ENCODE results near the gene AMZ2.
A peak's percentile ranks its signal among the peaks of the same experiment; 100 is the strongest.
"Not testable (repeated sequence)": the region's sequence is repeated elsewhere in the genome, so short reads cannot be mapped to it uniquely, and the experiment has no call there.

AMZ2 gene

DNA sequence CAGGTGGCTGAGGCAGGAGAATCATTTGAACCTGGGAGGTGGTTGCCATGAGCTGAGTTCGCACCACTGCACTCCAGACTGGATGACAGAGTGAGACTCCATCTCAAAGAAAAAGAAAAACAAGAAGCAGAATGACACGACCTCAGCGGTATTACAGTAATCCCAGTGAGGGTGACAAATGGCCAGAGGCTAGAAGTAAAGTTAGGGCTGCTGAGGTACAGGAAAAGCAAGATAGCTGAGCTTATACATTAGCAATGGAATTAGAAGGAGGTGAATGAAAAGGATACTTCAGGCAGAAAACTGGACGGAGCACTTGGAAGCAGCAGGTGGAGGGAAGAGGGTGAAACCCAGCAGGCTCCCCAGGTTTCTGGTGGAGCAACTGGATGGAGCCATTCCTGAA is 26.1 kb upstream of the AMZ2 start:
- DNase-seq: no peak

DNA sequence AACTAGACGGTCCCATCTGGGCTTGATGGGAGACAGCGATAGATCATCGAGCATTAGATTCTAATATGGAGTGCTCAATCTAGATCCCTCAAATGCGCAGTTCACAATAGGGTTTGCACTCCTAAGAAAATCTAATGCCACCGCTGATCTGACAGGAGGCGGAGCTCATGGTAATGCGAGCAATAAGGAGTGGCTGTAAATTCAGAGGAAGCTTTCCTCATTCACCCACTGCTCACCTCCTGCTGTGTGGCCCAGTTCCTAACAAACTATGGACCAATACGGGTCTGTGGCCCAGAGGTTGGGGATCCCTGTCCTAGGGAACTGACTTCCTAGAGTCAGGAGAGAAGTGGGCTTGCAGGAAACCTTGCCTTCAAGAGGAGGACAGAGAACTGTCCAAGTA is 25.2 kb upstream of the AMZ2 start:
- DNase-seq: no peak

DNA sequence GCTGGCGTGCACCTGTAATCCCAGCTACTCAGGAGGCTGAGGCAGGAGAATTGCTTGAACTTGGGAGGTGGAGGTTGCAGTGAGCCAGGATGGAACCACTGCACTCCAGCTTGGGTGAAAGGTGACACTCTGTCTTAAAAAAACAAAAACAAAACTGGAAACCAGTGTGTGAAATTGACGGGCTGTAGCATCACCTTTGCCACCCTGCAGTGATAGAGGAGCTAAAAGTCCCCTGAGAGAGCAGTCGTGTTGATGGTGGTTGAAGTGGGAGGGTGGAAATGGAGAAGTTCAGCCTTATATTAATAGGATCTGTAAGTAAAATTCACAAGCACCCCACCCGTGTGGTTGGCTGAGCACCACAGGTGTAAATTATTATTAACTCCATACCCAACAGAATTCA is 22.8 kb upstream of the AMZ2 start:
- not testable (repeated sequence) for DNase-seq

DNA sequence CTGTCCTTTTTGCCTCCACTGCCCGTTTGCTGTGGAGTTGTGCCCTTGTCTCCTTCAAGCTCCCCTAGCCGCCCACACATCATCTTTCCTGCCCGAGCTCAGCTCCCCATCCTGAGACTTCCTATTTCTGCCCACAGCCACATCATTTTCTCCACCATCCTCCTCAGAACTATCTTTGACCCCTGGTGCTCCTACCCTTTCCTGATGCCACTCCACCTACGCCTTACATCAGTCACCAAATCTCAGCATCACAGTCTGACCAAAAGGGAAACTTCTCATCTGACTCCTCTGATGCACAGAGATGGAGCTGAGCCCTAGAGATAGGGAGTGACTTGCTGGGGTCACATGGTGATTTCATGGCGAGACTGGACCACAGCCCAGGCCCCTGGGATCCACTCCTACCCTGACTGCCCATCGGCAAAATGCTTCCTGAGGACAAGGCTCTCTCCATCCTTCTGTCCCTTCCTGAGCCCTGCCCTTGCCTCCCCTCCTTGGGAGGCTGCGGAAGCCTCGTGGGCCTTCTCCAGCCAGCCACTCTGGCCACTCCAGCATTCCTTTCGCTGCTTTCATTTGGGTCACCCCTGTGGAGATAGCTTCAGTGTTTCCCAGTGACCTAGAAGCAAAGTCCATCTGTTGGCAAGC is 19.7 kb upstream of the AMZ2 start:
- DNase-seq: not testable (repeated sequence)

DNA sequence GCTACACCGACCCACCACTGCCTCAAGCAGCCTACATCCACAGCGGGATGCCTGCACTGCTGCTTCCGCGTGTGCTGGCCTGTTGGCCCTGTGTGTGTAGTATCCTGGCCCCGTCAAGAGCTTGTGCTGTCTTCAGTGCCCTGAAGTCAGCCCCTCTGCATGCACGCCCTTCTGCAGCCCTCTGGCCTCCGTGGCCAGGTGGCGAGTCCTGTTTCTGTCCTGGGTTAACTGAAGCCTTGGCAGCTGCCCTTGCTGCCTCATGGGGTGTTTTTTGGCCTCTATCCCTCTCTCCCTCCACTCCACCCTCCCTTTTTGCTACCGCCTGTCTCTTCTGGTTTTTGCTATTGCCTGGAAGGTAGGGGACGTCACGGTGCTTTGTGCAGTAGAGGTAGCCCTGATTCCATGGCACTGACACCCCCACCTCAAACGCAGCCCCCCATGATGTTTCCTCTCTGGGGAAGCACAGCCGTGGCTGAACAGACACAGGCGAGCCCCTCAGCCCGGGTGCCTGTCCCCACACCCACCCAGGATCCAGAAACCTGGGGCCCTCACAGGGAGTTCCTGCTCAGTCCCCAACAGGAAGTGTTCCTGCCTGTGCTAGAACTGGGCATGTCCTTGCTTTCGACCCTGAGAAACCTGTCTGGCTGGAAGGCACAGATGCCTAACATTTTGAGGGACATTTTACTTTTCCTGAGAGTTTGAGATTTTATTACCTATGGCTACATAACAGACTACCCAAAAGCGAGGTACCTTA is 18.8 kb upstream of the AMZ2 start:
- no peak for DNase-seq

DNA sequence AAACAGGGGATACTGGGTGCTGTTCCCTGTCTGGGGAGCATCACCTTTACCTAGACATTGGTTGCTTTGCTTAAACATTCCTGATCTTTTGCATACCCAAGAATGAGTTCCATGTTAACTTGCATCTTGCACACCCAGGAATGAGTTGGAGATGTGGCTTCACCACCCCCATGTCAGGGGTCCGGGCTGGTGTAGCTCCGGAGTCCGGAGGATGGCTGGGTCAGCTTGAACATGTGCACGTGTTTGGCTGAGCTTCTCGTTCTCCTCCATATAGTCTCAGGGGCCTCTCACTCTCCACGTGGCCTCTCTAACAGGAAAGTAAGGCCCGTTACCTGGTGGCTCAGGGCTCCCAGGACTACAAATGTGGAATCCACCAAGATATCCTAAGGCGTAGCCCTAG is 18.2 kb upstream of the AMZ2 start:
- no peak for DNase-seq

DNA sequence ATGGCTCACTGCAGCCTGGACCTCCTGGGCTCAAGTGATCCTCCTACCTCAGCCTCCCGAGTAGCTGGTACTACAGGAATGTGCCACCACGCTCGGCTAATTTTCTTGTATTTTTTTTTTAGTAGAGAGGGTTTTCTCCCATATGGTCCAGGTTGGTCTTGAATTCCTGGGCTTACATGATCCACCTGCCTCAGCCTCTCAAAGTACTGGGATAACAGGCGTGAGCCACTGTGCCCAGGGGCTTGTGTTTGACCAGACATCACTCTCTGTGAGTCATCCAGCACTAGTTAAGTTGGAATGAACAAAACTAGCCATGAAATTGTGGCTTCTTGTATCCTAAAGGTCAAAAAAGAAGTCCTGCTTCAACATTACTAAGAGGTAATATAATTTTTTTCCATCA is 16.7 kb upstream of the AMZ2 start:
- not testable (repeated sequence) for DNase-seq

DNA sequence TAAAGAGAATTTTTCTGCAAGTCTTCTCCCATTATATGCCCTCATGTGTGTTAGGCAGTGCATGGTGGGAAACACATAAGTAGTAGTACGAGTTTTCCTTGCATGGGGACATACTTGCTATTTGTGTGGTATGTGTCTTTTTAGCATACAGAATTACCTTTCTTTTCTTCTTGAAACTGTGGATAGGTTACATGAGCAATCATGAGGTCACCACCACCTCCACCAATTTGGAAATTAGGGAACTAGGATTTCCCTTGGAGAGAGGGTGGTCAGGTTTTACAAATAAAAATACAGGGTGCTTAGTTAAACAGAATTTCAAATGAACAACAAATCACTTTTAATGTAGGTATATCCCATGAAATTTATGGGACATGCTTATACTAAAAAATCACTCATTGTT is 16.3 kb upstream of the AMZ2 start:
- no peak for DNase-seq

DNA sequence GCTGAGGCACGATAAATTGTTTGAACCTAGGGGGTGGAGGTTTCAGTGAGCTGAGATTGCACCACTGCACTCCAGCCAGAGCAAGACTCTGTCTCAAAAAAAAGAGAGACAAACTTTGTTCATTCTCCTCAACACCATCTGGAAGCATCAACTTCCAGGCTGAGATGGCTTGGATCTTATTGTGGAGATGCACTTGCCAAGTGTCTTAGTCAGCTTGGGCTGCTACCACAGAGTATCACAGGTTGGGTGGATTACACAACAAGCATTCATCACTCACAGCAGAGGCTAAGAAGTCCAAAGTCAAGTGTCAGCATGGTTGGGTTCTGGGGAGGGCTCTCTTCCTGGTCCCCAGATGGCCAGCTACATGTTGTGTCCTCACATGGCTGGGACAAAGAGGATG is 15.1 kb upstream of the AMZ2 start:
- peak; percentile 6 for DNase-seq

DNA sequence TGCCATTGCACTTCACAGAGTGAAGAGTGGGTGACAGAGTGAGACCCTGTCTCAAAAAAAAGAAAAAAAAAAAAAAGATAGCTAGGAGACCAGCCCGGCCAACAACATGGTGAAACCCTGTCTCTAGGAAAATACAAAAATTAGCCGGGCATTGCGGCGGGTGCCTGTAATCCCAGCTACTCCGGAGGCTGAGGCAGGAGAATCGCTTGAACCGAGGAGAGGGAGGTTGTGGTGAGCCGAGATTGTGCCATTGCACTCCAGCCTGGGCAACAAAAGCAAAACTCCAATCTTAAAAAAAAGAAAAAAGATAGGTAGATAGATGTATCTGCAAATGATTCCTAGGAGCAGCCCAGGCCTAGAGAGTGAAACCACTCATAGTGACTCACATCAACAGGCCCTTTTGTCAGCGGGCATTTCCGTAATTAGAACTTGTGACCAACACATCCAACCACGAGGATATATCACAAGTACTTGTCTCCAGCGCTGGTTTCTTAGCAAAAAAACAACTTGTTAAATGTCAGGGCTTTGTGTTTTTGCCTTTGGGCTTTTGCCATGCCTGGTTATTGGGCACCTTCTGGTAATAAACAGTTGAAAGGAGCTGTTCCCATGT is 13.0 kb upstream of the AMZ2 start:
- not testable (repeated sequence) for DNase-seq

DNA sequence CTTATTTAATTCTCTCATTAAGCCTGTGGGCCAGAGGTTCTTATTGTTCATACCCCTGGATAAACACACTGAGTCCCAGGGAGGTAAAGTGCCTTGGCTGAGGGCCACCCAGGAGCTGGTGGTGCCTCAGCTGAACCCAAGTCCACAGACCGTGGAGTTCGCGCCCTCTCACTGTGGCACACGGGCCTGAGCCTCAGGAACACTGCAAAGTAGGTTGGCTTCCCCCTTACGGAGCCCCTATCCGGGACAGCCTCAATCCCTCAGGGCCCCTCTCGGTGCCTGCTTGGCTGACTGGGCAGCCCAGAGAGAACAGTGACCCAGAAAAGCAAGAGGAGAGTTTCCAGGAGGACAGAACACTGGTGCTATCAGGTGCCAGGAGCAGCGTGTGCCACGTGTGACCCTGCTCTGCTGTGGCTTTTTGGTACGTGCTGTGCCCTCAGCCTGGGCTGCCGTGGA is 12.5 kb upstream of the AMZ2 start:
- not testable (repeated sequence) for DNase-seq

DNA sequence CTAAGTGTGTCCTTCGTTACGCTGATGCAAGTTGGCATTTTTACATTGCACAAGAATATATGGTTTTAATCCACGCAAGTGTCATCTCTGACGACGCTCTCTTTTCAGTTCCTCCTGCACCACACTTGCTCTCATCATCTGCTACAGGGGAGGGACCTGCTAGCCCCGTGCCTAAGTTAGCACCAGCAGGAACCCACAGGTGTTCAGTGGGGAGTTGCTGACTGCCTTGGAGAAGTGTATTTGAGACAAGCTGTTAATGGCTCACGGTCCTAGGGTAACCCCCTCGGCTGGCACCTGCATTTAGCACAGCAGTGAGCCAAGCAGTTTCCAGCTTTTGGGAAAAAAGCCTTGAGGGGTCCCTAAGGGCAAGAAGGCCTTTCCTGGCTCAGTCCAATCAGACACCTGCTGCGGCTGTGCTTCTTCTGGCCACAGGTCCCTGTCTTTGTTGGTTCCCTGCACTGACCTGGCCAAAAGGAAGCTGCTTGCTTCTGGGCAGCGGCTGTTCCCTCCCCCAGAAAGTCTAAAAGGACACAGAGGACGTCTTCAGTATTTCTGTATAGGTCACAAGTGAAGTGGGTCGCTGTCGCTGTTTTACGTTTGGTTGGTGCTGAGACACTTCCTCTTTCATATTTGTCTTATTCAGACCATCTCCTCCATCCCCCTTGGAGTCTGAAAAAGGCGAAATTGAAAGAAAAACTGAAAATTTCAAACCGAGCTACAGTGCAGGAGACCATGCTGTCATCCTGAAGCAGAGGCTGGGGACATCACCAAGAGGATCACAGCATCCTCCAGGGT is 10.3 kb upstream of the AMZ2 start:
- not testable (repeated sequence) for DNase-seq

DNA sequence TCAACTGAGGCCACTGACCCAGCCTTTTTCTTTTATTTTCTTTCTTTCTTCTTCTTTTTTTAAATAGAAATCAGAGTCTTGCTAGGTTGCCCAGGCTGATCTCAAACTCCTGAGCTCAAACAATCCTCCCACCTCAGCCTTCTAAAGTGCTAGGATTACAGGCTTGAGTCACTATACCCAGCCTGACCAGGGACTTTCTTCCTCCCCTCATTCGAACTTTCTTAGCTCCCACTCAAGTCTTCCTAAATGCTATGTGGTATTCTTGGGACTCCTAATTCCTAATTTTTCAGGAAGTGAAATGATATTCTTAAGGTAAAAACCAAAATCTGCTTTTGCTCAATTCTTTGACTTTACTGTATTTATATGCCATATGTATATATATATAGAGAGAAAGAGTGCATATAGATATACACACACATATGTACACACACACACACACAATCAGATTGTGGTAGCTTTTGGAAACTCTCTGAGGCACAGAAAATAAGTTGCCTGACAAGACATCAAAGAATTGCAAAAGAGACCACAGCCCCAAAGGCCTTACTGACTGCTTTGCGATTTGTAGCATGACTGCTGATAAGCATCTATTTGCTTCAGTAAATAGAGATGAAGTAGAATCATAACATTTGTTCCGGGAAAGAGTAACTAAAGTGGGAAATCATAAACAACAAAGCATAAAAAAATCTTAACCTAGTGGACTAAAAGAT is 9.5 kb upstream of the AMZ2 start:
- no peak for DNase-seq

DNA sequence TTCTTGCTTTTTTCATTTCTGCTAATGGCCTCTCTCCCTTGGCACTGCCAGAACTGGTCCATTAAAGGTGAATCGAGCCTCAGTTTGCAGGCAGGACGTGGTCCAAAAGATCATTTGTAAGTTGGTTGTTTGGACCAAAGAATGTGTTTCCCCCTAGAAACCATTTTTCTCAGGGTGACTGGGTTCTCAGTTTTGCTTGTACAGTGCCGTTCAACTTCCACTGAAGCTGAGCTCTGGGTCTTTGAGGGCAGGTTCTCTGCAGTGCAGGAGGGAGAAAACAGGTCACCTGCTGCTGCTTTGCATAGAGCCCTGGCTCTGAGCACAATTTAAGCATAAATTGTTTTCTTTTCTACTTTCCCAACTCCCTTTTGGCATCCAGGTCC is 9.0 kb upstream of the AMZ2 start:
- no peak for DNase-seq

DNA sequence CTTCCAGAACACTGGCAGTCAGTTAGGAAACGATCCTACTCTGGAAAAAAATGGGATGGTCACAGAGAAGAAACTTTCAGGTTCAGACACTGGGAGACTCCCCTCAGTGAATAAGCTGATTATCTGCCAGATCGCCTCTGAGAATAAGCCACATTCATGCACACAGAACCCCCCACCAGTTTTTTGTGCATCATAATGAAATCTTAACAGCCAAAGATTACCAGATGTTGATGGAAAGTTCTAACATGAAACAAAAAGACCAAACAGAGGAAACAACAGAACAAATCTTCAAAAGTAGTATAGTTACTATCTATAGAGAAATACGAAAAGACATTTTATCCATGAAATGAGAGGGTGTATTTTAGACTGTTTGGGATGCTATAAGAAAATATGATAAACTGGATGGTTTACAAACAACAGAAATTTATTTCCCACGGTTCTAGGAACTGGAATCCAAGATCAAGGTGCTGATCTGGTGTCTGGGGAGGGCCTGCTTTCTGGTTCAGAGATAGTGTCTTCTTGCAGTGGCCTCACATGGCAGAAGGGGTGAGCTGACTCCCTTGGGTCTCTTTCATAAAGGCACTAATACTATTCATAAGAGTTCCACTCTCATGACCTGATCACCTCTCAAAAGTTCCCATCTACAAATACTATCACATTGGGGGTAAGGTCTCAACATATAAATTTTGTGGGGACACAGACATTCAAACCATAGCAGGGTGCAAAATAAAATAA is 8.0 kb upstream of the AMZ2 start:
- DNase-seq: no peak

DNA sequence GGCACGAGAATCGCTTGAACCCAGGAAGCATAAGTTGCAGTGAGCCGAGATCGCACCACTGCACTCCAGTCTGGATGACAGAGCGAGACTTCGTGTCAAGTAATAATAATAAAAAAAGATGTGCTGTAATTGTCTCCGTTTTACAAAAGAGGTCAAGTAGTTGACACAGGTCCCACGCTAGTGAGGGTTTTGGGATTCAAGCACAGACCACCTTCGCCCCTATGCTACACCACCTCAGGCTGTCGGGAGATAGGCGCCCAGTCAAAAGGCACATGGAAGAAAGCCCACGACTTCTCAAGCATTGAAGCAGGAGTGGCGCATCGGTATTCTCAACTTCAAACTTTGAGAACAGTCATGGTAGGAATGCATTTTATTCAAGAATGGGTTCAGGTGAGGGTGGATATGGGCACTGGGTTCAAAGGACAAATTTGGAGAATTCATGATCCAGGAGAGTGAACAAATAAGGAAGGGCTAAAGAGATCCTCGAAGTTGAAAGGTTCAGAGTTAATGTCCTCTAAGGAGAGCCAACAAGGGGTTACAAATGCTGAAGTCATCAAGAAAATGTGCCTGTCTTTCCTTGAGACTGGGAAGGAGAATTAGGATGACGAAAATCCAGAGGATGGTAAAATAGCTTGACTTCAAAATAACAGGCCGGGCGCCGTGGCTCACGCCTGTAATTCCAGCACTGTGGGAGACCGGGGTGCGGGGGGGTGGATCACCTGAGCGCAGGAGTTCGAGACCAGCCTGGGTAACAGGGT is 1.4 kb upstream of the AMZ2 start:
- no peak for DNase-seq

DNA sequence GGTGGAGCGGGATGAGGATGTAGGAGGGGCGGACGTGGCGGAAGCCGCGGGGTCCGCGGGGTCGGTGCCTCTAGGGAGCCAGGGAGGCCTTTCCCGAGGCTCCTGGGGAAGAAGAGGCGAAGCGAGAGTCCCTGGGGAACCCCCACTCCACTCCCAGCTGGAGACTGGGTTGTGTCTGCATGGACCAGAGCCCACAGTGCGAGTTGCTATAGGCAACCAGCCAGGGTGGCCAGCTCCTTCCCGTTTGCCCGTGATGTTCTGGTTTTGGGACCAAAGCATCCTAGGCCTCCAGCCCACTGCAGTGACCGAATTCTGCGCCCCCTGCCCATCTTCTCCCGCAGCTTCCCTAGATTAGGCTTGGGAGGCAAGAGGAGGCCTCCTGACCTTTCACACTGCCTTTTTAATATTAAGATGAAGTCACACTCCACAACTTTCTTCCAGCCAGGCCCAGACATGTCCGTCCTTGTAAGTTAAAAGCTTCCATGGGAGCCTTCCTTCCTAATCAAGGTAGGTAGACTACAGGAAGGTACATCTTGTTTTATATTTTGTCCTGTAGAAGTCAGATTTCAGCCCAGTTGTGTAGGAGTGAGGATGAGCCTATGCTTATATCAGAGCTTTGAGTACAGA is 469 bp downstream of the AMZ2 start:
- no peak for DNase-seq

DNA sequence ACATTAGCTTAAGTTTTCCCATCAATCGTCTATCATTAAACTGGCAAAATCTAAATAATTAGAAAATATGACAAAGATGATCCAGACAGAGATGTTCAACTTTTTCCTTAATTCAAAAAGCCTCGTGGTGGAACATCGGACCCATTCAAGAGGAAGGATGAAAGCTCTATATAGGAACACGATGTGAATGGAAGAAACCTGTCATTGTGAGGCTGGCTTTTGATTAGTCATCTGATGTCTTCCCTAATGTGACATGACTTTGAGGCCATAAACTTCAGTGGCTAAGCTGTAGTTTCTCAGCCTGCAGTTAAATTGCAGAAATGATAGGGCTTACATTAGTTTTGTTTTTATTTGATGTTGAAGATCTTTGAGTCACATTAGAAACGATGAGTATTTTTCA is 1.0 kb downstream of the AMZ2 start:
- DNase-seq: no peak

DNA sequence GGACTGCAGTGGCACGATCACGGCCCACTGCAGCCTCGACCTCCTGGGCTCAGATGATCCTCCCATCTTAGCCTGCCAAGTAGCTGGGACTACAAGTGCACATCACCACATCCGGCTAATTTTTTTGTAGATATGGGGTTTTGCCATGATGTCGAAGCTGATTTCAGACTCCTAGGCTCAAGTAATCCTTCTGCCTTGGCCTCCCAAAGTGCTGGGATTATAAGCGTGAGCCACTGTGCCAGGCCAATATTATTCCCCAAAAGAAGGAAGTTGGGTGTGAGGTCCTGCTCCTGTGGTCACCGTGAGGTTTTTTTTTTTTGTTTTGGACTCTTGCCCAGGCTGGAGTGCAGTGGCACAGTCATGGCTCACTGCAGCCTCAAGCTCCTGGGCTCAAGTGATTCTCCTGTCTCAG is 1.5 kb downstream of the AMZ2 start:
- DNase-seq: no peak

DNA sequence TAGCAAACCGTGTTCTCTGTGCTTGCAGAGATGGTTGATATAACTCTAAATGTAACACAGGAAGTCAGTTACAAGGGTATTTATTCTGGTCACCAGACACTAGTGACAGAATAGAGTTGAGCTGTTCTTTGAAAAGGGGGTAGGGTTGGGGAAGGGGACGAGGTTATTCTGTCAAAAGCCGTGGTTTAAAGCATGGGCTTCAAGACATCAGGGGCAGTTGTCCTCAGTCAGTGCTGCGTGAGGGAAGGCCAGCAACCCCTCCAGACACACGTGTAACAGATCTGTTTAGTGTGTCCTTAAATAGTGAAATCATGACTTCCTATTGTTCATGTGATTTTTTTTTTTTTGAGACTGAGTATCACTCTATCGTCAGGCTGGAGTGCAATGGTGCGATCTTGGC is 5.6 kb downstream of the AMZ2 start:
- DNase-seq: not testable (repeated sequence)

DNA sequence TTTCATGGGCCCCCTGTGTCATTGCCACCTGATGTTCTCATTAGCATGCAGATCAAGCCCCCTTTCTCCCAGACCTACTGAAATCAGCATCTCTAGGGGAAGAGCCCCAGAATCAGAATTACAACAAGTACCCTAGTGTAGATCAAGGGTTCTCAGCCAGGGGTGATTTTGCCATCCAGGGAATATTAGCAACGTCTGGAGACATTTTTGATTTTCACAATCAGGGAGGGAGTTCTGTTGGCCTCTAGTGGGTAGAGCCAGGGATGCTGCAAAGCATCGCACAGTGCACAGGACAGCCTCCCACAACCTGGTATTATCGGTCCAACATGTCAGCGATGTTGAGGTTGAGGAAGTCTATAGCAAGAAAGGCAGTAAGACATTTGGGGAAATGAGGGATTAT is 7.3 kb downstream of the AMZ2 start:
- DNase-seq: no peak
